Psoas muscle (tissue), 8 donors: ENCODE measurements around the gene ZNF554. TPM values are rescaled to one million over a fixed set of nuclear protein-coding genes. Genes with fewer than 3 reads are reported as not detected.

Experiments used
- ATAC-seq, 4 donors: fragments of 200-7000 bp; cut with Tn5 transposase; one replicate each; pipeline ENCODE4 v1.9.1; 2020; ENCODE audit warnings: moderate library complexity in 3 of 4, mild to moderate bottlenecking in 2 of 4
- DNase-seq, 2 donors: peaks; one replicate each; pipeline ENCODE4 v3.0.0-alpha.2; 2020
- H3K27ac ChIP-seq: fragments of 200-600 bp; one replicate; pipeline ENCODE4 v1.8.0; 2022
- H3K27me3 ChIP-seq, 3 donors: fragments of 200-600 bp in 1 of 3; one replicate each; pipeline versions ENCODE4 v1.6.1 to v1.8.0; 2013 to 2022; ENCODE audit warnings: low read length in 2 of 3, mild to moderate bottlenecking in 2 of 3, moderate library complexity in 1 of 3; ENCODE audit not compliant: insufficient read depth in 3 of 3
- H3K36me3 ChIP-seq, 2 donors: fragments of 200-600 bp in 1 of 2; one replicate each; pipeline versions ENCODE4 v1.6.1 to v1.8.0; 2013 to 2022; ENCODE audit warnings: low read depth in 1 of 2, mild to moderate bottlenecking in 1 of 2, moderate library complexity in 1 of 2; ENCODE audit not compliant: insufficient read depth in 1 of 2
- H3K4me1 ChIP-seq: fragments of 200-600 bp; one replicate; pipeline ENCODE4 v1.8.0; 2022
- H3K4me3 ChIP-seq: fragments of 200-600 bp; one replicate; pipeline ENCODE4 v1.8.0; 2022; ENCODE audit warnings: mild to moderate bottlenecking
- H3K9me3 ChIP-seq: fragments of 200-600 bp; one replicate; pipeline ENCODE4 v1.8.0; 2022
- CTCF ChIP-seq: fragments of 200-600 bp; IDR thresholded peaks from one replicate; pipeline ENCODE4 v1.8.0; 2022; ENCODE audit warnings: antibody characterized with exemption
- WGBS, 3 donors: extraction: QIAGEN DNeasy Blood & Tissue Kit; methylation state at CpG; one replicate each; pipeline versions ENCODE4 v1.1.6 to v1.1.7; 2013; 5-methylcytosine and 5-hydroxymethylcytosine counted together
- intact Hi-C, 2 donors: fragments of 100-400 bp; cut with DNase I; formaldehyde crosslinking; loops; one replicate each; pipeline versions ENCODE4 v1.11.0 to v1.14.2; 2022
- polyA plus RNA-seq, 3 donors: library from polyadenylated mRNA; stranded (reverse); fragments of 200-250 nt; gene quantifications; one replicate each; pipeline ENCODE4 v1.2.3, GENCODE V29; 2013
- total RNA-seq, 4 donors: library from RNA; stranded (reverse); fragmentation: NEBNext Ultra II Directional in 2 of 4; extraction: Animal tissue kit (Norgen Biotek cat#: 25700) in 2 of 4; gene quantifications; one replicate each; pipeline versions ENCODE4 v1.2.1 to v1.2.4, GENCODE V29; 2021 to 2023
- donor health status: healthy with polysubstance abuse.
- donor health status: DM: no; HTN: no; CAD: no; lungs with moderate emphysema.
- donor health status: Bipolar disorder and iron deficiency.
- donor health status: healthy.
- donor health status: DM: yes; HTN: yes; CAD: no.
- donor health status: DM: no; HTN: no; CAD: no.
- donor health status: DM: no; HTN: no; CAD: no.
- donor health status: DM: yes; HTN: yes; CAD: no.

ZNF554 gene
- total and polyA plus RNA-seq, 7 donors: 1.8 to 6.5 (median 4.0) TPM

GRCh38 chr19:2877398-2878331, 58.0 kb downstream of the ZNF554 start:
- Histone ChIP-seq H3K4me1 (no peaks in the 10 kb centered on the region), H3K9me3 (peaks cover 35% of the 10 kb centered on the region), H3K4me3 (no peak overlapping the region), H3K27ac (no peak overlapping the region), H3K36me3 (peaks cover 0 to 9% of the 10 kb centered on the region in 2 donors), H3K27me3 (no peaks in the 10 kb centered on the region)
- intact Hi-C loops: no loop called here
- 90 to 92% (median 91%) methylated on average over 32 of the region's 32 CpGs for whole genome bisulfite sequencing, 3 donors
- DNase-seq (no peak), ATAC-seq (no peak)
- no peak for TF ChIP-seq CTCF

GRCh38 chr19:2883686-2884439, 64.2 kb downstream of the ZNF554 start:
- WGBS, 3 donors: 86 to 90% (median 86%) methylated on average over 14 of the region's 14 CpGs
- intact Hi-C loops: no loop called here

GRCh38 chr19:2885736-2886135, 66.1 kb downstream of the ZNF554 start:
- no peaks in the 10 kb centered on the region for H3K36me3 ChIP-seq
- H3K27me3 ChIP-seq: no peaks in the 10 kb centered on the region
- 83 to 84% (median 83%) methylated on average over 17 of the region's 17 CpGs for WGBS, 3 donors
- ATAC-seq: no peak
- H3K9me3 ChIP-seq: no peaks in the 10 kb centered on the region
- intact Hi-C loops: loop anchor here (2.0 to 5.0 kb wide), 2 partner anchors 277 kb away; no protein-coding TSS in a partner anchor
- no peak overlapping the region for H3K27ac ChIP-seq
- DNase-seq: no peak
- H3K4me1 ChIP-seq: no peaks in the 10 kb centered on the region
- no peak overlapping the region for H3K4me3 ChIP-seq
- TF ChIP-seq CTCF: no peak

More at GRCh38 chr19:2883686-2884439, 64.2 kb downstream of the ZNF554 start:
- H3K9me3 ChIP-seq: peaks cover 3% of the 10 kb centered on the region
- DNase-seq (no peak), ATAC-seq (no peak)
- no peaks in the 10 kb centered on the region for H3K4me1 ChIP-seq
- H3K27ac ChIP-seq: no peak overlapping the region
- H3K36me3 ChIP-seq: no peaks in the 10 kb centered on the region
- H3K4me3 ChIP-seq: no peak overlapping the region
- no peak for TF ChIP-seq CTCF
- H3K27me3 ChIP-seq: no peaks in the 10 kb centered on the region

Other genes with a start within 250 kb of the ZNF554 start
- gene GNG7, start 117.2 kb upstream of the ZNF554 start, total RNA-seq: 1 to 10 TPM; 1.2 to 5.4 (median 2.3) TPM
- under 1 TPM; 0.48 to 0.73 (median 0.58) TPM for gene GNG7, start 117.2 kb upstream of the ZNF554 start, polyA plus RNA-seq
- gene DIRAS1, start 98.5 kb upstream of the ZNF554 start, total RNA-seq: 10 to 100 TPM in 1 of 4 donors, 1 to 10 TPM in 3; 1.1 to 29.9 (median 4.5) TPM
- 1 to 10 TPM in 1 of 3 donors, under 1 TPM in 2; 0.13 to 5.7 (median 0.15) TPM for gene DIRAS1, start 98.5 kb upstream of the ZNF554 start, polyA plus RNA-seq
- gene SLC39A3, start 79.9 kb upstream of the ZNF554 start, total RNA-seq: 10 to 100 TPM; 16.9 to 26.8 (median 20.0) TPM
- 10 to 100 TPM; 28.4 to 70.1 (median 32.6) TPM for gene SLC39A3, start 79.9 kb upstream of the ZNF554 start, polyA plus RNA-seq
- gene SGTA, start 36.6 kb upstream of the ZNF554 start, total RNA-seq: 100 to 1,000 TPM in 1 of 4 donors, 10 to 100 TPM in 3; 63.4 to 104 (median 77.8) TPM
- 100 to 1,000 TPM in 2 of 3 donors, 10 to 100 TPM in 1; 99.1 to 186 (median 123) TPM for gene SGTA, start 36.6 kb upstream of the ZNF554 start, polyA plus RNA-seq
- gene THOP1, start 34.4 kb upstream of the ZNF554 start, total RNA-seq: 10 to 100 TPM; 46.0 to 60.2 (median 55.9) TPM
- gene THOP1, start 34.4 kb upstream of the ZNF554 start, polyA plus RNA-seq: 10 to 100 TPM; 58.3 to 92.2 (median 85.9) TPM
- 10 to 100 TPM in 2 of 4 donors, 1 to 10 TPM in 2; 2.9 to 16.0 (median 8.5) TPM for gene ZNF555, start 21.6 kb downstream of the ZNF554 start, total RNA-seq
- 1 to 10 TPM; 1.7 to 2.4 (median 1.9) TPM for gene ZNF555, start 21.6 kb downstream of the ZNF554 start, polyA plus RNA-seq
- 10 to 100 TPM in 2 of 4 donors, under 1 TPM in 2; 0.57 to 15.6 (median 5.8) TPM for gene ZNF556, start 47.5 kb downstream of the ZNF554 start, total RNA-seq
- 1 to 10 TPM in 1 of 3 donors, under 1 TPM in 2; 0.24 to 7.7 (median 0.69) TPM for gene ZNF556, start 47.5 kb downstream of the ZNF554 start, polyA plus RNA-seq
- 1 to 10 TPM; 1.0 to 1.7 (median 1.3) TPM for gene ZNF57, start 81.1 kb downstream of the ZNF554 start, total RNA-seq
- gene ZNF57, start 81.1 kb downstream of the ZNF554 start, polyA plus RNA-seq: 1 to 10 TPM in 1 of 3 donors, under 1 TPM in 2; 0.65 to 1.9 (median 0.77) TPM
- 1 to 10 TPM; 1.3 to 2.4 (median 1.3) TPM for gene ZNF77, start 125.1 kb downstream of the ZNF554 start, total RNA-seq
- gene ZNF77, start 125.1 kb downstream of the ZNF554 start, polyA plus RNA-seq: 1 to 10 TPM in 2 of 3 donors, under 1 TPM in 1; 0.84 to 1.9 (median 1.6) TPM
- gene TLE6, start 157.7 kb downstream of the ZNF554 start, total RNA-seq: under 1 TPM in 3 of 4 donors, not detected in 1; 0.50 to 0.89 (median 0.68) TPM
- 1 to 10 TPM in 2 of 3 donors, under 1 TPM in 1; 0.96 to 2.2 (median 1.5) TPM for gene TLE6, start 157.7 kb downstream of the ZNF554 start, polyA plus RNA-seq
- gene TLE2, start 209.4 kb downstream of the ZNF554 start, total RNA-seq: 10 to 100 TPM; 28.6 to 42.5 (median 36.1) TPM
- gene TLE2, start 209.4 kb downstream of the ZNF554 start, polyA plus RNA-seq: 10 to 100 TPM; 23.5 to 35.1 (median 31.8) TPM
- gene TLE5, start 242.6 kb downstream of the ZNF554 start, total RNA-seq: 100 to 1,000 TPM; 390 to 607 (median 551) TPM
- 100 to 1,000 TPM; 450 to 786 (median 780) TPM for gene TLE5, start 242.6 kb downstream of the ZNF554 start, polyA plus RNA-seq